PFSK-1 (cell line): ENCODE results near the gene TBL1Y.

Experiments used
- POLR2AphosphoS5 ChIP-seq: IDR thresholded peaks from 2 replicates; pipeline ENCODE4 v1.6.1; 2012; ENCODE audit warnings: low read depth, mild to moderate bottlenecking, control low read depth, low read length, moderate library complexity
- SIN3A ChIP-seq: IDR thresholded peaks from 2 replicates; pipeline ENCODE4 v1.6.1; 2012; ENCODE audit warnings: mild to moderate bottlenecking, low read length, moderate library complexity, borderline replicate concordance; ENCODE audit not compliant: insufficient read depth

DNA sequence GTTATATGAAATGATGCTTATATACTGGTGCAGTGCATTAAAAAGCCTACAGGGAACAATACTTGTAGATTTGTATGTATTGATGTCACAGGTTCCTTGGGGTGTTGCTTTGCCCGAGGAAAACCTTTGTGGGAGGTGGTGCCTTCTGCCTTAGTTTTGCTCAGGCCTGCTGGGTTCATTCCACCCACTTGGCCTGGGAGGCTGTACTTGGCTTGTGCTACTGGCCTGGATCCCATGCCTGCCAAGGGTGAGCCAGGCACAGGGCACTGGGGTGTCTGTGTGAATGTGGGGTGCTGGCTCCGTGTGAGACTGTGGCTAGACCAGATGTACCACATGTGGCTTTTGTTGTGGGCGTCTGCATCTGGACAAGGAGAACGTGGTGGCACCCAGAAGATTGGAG, 17.8 kb downstream of the TBL1Y start:
- no peak for TF ChIP-seq POLR2AphosphoS5
- no peak for TF ChIP-seq SIN3A
